ENCODE measurements around the gene MAN1C1. TPM values are rescaled to one million over a fixed set of nuclear protein-coding genes. Genes with fewer than 3 reads are reported as not detected.
"Not testable (repeated sequence)": the region's sequence is repeated elsewhere in the genome, so short reads cannot be mapped to it uniquely, and the experiment has no call there.

Gene MAN1C1
- total RNA-seq, 2 donors from 2014 or later = 2.7 to 4.3 TPM

DNA sequence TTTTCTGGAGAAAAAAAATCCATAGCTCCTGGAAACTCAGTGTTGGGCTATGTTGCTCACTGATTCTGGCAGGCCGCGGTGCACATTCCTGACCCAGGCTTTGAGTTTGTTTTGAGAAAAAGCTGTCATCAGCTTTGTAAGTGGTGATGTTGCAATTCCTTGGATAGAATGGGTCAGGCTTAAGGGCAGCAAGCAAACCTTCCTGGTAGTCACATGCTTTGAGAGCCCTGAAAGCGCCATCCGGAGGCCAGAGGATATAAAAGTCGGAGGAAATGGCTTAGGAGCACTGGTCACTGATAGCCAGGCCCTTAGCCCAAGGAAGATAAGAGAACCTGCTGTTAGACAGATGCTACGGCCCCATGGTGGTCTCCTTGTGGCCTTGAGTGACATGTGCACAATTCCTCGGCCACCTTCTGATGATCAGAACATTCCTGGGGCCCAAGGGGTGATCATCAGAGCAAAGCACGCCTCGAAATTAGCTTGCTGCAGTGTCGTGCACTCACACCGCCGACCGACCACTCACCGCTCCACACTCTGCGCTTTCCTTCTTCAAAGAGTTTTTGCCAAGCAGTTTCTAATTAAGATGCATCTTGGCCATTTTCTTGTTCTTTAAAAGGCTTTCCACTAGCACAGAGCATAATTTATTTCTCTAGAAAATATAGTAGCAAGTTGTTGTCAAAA, 78.6 kb downstream of the MAN1C1 start:
- no peaks in the 10 kb centered on the region for H3K4me1 ChIP-seq
- DNase-seq = peak; percentile 55
- H3K9ac ChIP-seq (ENCODE audit: low read depth in 2 of 2, low read length in 2 of 2) = no peak overlapping the region

DNA sequence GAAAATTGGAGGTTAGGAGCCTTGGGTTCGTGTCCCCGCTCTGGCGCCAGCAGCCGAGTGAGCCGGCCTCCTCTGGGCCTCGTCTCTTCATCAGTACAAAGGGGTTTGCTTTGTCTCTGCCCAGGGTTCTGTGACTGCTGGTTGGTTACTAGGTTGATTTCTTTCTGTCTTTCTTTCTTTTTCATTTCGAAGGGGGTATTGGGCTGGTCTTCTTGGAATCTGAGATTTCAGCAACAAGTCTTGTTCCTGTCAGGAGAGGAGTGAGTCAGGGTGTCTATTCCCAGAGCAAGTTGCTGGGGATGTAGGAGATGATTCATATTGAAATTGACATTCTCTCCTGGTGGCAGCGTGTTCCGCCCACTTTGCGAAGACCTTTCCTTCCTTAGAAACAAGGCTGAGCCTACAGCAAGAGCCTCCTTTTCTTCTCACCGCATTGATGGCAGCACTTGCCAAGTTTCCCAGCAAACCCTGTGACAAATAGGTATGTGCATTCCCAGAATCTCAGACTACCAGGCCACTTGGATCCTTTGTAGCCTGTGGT, 79.2 kb downstream of the MAN1C1 start:
- intact Hi-C loops (cut with DNase I) = no loop called here
- Histone ChIP-seq H3K27me3 (no peaks in the 10 kb centered on the region), H3K9me3 (no peaks in the 10 kb centered on the region), H3K4me1 (no peaks in the 10 kb centered on the region), H3K4me3 (no peak overlapping the region), H3K9ac (ENCODE audit: low read depth in 2 of 2, low read length in 2 of 2) (no peak overlapping the region), H3K27ac (peak overlapping the region; percentile 46), H3K36me3 (no peaks in the 10 kb centered on the region)
- no peak for DNase-seq
- TF ChIP-seq, protein P1, sequence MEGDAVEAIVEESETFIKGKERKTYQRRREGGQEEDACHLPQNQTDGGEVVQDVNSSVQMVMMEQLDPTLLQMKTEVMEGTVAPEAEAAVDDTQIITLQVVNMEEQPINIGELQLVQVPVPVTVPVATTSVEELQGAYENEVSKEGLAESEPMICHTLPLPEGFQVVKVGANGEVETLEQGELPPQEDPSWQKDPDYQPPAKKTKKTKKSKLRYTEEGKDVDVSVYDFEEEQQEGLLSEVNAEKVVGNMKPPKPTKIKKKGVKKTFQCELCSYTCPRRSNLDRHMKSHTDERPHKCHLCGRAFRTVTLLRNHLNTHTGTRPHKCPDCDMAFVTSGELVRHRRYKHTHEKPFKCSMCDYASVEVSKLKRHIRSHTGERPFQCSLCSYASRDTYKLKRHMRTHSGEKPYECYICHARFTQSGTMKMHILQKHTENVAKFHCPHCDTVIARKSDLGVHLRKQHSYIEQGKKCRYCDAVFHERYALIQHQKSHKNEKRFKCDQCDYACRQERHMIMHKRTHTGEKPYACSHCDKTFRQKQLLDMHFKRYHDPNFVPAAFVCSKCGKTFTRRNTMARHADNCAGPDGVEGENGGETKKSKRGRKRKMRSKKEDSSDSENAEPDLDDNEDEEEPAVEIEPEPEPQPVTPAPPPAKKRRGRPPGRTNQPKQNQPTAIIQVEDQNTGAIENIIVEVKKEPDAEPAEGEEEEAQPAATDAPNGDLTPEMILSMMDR (IDR thresholded peaks at IDR 0.05) = no peak

More for the DNA sequence above, 78.6 kb downstream of the MAN1C1 start:
- H3K9me3 ChIP-seq = no peaks in the 10 kb centered on the region
- peak overlapping the region; percentile 46 for H3K27ac ChIP-seq
- no peaks in the 10 kb centered on the region for H3K27me3 ChIP-seq
- intact Hi-C loops (cut with DNase I) = no loop called here
- H3K4me3 ChIP-seq = no peak overlapping the region
- no peaks in the 10 kb centered on the region for H3K36me3 ChIP-seq
- TF ChIP-seq, protein P1 (IDR thresholded peaks at IDR 0.05) = no peak

DNA sequence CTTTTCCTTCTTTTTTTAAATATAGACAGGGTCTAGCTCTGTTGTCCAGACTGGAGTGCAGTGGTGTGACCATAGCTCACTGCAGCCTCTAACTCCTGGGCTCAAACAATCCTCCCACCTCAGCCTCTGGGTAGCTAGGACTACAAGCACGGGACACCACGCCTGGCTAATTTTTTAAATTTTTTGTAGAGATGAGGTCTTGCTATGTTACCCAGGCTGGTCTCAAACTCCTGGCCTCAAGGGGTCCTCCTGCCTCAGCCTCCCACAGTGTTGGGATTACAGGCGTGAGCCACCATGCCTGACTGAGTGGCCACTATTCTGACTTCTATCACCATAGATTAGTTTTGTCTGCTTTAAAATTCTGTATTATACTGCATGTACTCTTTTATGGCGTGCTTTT, 80.1 kb downstream of the MAN1C1 start:
- H3K4me1 ChIP-seq; H3K9ac ChIP-seq (ENCODE audit: low read depth in 2 of 2, low read length in 2 of 2); H3K36me3 ChIP-seq; intact Hi-C loops (cut with DNase I); H3K27me3 ChIP-seq; DNase-seq; H3K27ac ChIP-seq; H3K4me3 ChIP-seq; H3K9me3 ChIP-seq: not testable (repeated sequence)

DNA sequence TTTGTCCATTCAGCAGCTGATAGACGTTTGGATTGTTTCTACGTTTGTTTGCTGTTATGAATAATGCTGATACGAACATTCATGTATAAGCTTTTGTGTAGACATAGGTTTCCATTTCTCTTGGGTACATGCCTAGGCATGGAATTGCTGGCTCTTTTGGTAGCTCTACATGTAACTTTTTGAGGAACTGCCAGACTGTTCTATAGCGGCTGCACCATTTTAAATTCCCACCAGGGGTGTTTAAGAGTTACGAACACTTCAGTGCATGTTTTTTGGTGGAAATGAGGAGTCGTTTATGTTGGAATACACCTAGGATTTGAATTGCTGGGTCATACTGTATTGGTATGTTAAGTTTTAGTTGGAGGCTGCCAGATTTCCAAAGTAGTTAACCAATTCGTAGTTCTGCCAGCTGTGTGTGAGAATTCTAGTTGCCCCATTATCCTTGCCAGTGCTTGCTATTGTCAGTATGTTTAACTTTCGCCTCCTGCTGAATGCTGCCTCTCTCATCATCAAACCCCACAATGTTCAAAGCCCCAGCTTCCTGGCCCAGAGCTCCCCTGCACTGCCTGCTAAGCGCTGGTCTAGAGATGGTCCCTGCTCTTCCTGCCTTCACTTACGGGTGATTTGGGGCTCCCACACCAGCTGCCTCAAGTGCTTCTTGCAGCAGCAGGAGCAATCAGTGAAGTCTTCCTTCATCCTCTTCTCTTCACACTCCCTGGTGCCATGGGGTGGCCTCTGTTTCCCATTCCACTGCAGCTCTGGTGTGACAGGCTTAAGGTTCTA, 81.0 kb downstream of the MAN1C1 start:
- Histone ChIP-seq H3K9me3 (no peaks in the 10 kb centered on the region), H3K27ac (no peak overlapping the region), H3K4me3 (no peak overlapping the region), H3K36me3 (no peaks in the 10 kb centered on the region), H3K9ac (ENCODE audit: low read depth in 2 of 2, low read length in 2 of 2) (no peak overlapping the region), H3K4me1 (no peaks in the 10 kb centered on the region), H3K27me3 (no peaks in the 10 kb centered on the region)
- TF ChIP-seq, protein P1 (IDR thresholded peaks at IDR 0.05) = no peak
- DNase-seq = no peak
- intact Hi-C loops (cut with DNase I) = no loop called here

DNA sequence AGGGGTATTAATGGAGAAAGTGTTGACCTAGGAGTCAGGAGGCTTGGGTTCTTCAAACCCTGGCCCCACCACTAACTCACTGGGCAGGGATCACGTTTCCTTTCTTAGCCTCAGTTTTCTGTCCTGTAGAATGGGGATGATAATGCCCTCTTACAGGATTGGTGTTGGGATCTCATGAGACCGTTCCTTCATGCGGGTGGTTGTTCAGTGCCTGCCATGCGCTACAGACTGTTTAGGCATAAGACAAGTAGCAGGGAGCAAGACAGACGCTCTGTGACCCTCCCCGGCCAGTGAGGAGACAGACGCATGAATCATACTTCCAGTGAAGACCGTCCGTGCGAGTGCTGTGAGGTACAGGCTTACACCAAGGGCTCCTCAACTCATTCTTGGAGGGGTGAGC, 81.7 kb downstream of the MAN1C1 start:
- no peak for DNase-seq
- intact Hi-C loops (cut with DNase I) = no loop called here
- H3K27me3 ChIP-seq = no peaks in the 10 kb centered on the region
- TF ChIP-seq, protein P1 (IDR thresholded peaks at IDR 0.05) = no peak
- H3K4me1 ChIP-seq = no peaks in the 10 kb centered on the region
- H3K27ac ChIP-seq = no peak overlapping the region
- no peak overlapping the region for H3K9ac ChIP-seq (ENCODE audit: low read depth in 2 of 2, low read length in 2 of 2)
- H3K9me3 ChIP-seq = no peaks in the 10 kb centered on the region
- H3K36me3 ChIP-seq = no peaks in the 10 kb centered on the region
- no peak overlapping the region for H3K4me3 ChIP-seq

DNA sequence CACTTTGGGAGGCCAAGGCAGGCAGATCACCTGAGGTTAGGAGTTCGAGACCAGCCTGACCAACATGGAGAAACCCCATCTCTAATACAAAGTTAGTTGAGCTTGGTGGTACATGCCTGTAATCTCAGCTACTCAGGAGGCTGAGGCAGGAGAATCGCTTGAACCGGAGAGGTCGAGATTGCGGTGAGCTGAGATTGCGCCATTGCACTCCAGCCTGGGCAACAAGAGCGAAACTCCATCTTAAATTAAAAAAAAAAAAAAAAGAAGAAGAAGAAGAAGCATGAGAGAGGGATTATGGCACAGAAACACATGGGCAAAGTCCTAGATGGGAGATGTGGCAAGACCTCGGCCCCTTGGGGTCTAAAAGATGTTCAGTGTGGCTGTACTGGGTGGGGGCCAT, 82.5 kb downstream of the MAN1C1 start:
- H3K36me3 ChIP-seq; H3K4me3 ChIP-seq; DNase-seq; H3K4me1 ChIP-seq; H3K9me3 ChIP-seq; intact Hi-C loops (cut with DNase I); H3K27me3 ChIP-seq; H3K9ac ChIP-seq (ENCODE audit: low read depth in 2 of 2, low read length in 2 of 2): not testable (repeated sequence)
- H3K27ac ChIP-seq = peak overlapping the region; percentile 70
